OCI-LY1 (cell line): ENCODE measurements around the gene XYLT1.

Source experiments
- CTCF ChIP-seq: fragments of 200-600 bp; sonication (generic), shearing (Covaris generic); IDR thresholded peaks from 2 replicates; pipeline ENCODE4 v1.5.1; 2017; ENCODE audit warnings: mild to moderate bottlenecking, antibody characterized with exemption, low read length, moderate library complexity, mixed read lengths
- EZH2 ChIP-seq: fragments of 200-600 bp; sonication (generic), shearing (Covaris generic); IDR thresholded peaks from 2 replicates; pipeline ENCODE4 v1.8.0; 2017; ENCODE audit warnings: borderline replicate concordance, mixed run types, mild to moderate bottlenecking, antibody characterized with exemption, low read length, moderate library complexity, mixed read lengths

GRCh38 chr16:17078931-17079631 lies 391.7 kb downstream of the XYLT1 start:
- TF ChIP-seq CTCF (no peak), EZH2 (no peak)
